SK-N-SH (cell line): ENCODE results near the gene ARFIP1.

ENCODE experiments used
- CTCF ChIP-seq: fragments of 200-600 bp; sonication (generic); IDR thresholded peaks from 2 replicates; pipeline ENCODE4 v1.6.1; 2017; ENCODE audit warnings: antibody characterized with exemption, mild to moderate bottlenecking, moderate library complexity
- FOXM1 ChIP-seq: IDR thresholded peaks from 2 replicates; pipeline ENCODE4 v1.4.0; 2012; ENCODE audit warnings: low read depth, mild to moderate bottlenecking
- GABPA ChIP-seq: IDR thresholded peaks from 2 replicates; pipeline ENCODE4 v1.4.0; 2012; ENCODE audit warnings: low read depth, mild to moderate bottlenecking
- PBX3 ChIP-seq: IDR thresholded peaks from 2 replicates; pipeline ENCODE4; 2012
- YY1 ChIP-seq: IDR thresholded peaks from 2 replicates; pipeline ENCODE4 v1.4.0; 2012; ENCODE audit warnings: low read depth, mild to moderate bottlenecking
- TF ChIP-seq, protein P1 (sequence below): fragments of 150-350 bp; IDR thresholded peaks from 2 replicates; pipeline ENCODE4 v1.6.1; 2016; ENCODE audit warnings: mild to moderate bottlenecking, low read depth, low read length

DNA sequence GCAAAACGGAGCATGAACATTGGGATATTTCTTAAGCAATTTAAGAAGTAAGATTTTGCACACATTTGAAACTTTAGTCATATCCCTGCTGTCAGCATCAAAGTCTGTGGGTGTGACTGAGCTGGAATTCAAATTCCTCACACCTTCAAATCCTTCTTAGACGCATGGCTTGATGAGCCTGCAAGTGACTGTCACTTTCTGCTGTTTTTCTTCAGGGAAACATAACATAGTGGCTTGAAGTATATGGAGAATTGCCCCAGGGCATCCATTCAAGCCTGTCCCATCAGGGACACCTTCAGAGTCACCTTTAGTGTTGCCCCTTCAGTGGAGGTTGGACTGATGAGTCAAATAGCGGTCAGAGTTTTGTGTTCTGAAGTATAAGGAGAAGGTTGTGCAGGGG is 173.8 kb downstream of the ARFIP1 start:
- TF ChIP-seq CTCF = no peak
- TF ChIP-seq FOXM1 = no peak
- TF ChIP-seq PBX3 = no peak
- no peak for TF ChIP-seq GABPA
- TF ChIP-seq, protein P1, sequence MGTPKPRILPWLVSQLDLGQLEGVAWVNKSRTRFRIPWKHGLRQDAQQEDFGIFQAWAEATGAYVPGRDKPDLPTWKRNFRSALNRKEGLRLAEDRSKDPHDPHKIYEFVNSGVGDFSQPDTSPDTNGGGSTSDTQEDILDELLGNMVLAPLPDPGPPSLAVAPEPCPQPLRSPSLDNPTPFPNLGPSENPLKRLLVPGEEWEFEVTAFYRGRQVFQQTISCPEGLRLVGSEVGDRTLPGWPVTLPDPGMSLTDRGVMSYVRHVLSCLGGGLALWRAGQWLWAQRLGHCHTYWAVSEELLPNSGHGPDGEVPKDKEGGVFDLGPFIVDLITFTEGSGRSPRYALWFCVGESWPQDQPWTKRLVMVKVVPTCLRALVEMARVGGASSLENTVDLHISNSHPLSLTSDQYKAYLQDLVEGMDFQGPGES = no peak
- no peak for TF ChIP-seq YY1
